Subcutaneous adipose tissue (tissue), 4 donors: Measurements from ENCODE around the gene APOBEC4. TPM values are rescaled to one million over a fixed set of nuclear protein-coding genes. Genes with fewer than 3 reads are reported as not detected.

Experiments used
- total RNA-seq, 4 donors: library from RNA; depleted of rRNA; stranded (reverse); fragments of >200 nt; gene quantifications; one replicate each; pipeline ENCODE4 v1.1.0, GENCODE V29; 2016
- TF ChIP-seq, protein P1 (sequence below): fragments of 450-650 bp; IDR thresholded peaks from one replicate; pipeline ENCODE4 v1.5.1; 2016; ENCODE audit warnings: low read depth, mild to moderate bottlenecking, control low read depth, antibody characterized with exemption, moderate library complexity

Gene APOBEC4
- total RNA-seq, 4 donors from 2014 or later: not detected

DNA sequence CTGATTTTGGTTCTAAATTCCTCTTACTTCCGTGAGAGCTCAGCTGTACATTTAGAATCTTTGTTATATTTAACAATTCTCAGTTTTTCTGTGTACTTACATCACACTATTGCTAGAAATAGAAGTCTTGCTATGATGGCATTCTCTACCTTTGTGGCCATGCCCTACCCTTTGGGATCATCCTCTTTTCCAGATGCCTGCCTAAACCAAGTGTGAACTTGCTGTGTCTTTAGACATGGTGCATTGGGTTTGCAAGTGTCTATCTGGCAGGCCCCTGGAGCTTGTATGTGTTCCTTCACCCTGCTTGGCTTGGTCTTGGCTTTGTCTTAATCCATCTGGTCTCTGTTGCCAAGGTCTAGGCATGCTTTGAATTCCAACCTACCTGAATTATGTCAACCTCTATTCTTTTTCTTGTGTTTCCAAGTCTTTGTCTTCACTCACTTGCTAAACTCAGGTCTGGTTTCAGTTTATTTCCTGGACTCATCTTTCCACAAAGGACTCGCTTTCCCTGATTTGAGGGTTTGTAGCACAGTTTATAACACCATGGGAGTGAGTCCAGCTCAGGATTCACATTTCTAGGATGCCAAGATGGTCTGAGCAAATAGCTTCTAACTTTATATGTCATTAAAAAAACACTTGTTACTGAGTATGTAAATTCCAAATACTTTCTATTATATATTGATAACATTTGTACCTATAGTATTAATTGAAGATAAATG, 20.6 kb upstream of the APOBEC4 start:
- TF ChIP-seq, protein P1, sequence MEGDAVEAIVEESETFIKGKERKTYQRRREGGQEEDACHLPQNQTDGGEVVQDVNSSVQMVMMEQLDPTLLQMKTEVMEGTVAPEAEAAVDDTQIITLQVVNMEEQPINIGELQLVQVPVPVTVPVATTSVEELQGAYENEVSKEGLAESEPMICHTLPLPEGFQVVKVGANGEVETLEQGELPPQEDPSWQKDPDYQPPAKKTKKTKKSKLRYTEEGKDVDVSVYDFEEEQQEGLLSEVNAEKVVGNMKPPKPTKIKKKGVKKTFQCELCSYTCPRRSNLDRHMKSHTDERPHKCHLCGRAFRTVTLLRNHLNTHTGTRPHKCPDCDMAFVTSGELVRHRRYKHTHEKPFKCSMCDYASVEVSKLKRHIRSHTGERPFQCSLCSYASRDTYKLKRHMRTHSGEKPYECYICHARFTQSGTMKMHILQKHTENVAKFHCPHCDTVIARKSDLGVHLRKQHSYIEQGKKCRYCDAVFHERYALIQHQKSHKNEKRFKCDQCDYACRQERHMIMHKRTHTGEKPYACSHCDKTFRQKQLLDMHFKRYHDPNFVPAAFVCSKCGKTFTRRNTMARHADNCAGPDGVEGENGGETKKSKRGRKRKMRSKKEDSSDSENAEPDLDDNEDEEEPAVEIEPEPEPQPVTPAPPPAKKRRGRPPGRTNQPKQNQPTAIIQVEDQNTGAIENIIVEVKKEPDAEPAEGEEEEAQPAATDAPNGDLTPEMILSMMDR: no peak

DNA sequence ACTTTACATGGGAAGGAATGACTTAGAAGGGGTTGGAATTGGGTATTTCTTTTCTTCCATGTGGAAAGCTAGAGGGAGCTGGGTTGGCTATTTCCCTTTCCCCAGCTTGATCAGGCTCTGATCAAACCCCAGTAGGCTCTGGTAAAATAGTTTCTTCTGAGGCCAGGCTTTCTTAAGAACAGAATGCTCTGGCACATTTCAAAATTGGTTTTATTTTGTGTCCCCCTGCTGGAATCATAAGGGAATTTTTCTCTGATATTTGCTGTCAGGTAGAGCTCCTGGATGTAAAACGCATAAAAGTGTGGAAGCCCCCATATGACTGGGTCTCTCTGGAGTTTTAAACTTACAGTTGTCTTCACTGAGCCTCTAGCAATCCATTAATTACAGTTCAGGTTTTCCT, 17.1 kb upstream of the APOBEC4 start:
- TF ChIP-seq, protein P1: no peak

DNA sequence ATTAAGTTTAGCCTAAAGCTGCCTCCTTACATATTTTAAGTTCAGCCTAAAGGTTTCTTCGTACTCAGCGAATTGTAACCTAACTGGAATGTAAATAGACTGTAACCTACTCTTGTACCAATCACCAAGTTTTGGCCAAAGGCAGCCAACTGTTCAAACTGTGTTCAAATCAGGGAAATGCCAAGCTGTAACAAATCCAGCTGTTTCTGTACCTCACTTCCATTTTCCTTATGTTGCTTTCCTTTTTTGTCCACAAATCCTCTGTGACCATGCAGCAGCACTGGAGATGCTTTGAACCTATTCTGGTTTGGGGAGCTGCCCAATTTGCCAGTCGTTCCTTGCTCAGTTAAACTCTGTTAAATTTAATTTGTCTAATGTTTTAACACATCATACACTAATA, 3.2 kb upstream of the APOBEC4 start:
- TF ChIP-seq, protein P1: no peak

DNA sequence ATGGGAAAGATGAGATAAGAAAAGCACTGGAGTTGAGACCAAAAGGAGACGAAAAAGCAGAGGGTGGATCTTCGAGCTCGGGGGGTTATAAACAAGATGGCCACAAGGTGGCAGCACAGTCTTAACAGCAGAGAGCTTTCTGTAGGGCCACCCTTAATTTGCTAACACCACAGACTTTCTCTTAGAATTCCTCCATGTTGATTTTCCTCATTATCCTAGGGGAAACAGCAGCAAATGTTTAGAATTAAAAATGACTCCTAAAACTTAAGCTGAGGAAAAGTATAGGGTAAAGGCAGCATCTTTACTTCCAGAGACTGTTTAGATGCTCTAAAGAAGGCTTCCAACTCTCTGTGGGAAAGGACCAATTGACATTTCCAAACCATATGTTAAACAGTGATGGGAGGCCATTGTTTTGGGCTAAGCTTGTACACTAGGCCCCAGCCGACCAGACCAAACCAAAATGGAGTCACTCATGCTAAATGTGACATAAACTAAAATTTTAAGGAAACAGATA, 2.5 kb upstream of the APOBEC4 start:
- TF ChIP-seq, protein P1: no peak

DNA sequence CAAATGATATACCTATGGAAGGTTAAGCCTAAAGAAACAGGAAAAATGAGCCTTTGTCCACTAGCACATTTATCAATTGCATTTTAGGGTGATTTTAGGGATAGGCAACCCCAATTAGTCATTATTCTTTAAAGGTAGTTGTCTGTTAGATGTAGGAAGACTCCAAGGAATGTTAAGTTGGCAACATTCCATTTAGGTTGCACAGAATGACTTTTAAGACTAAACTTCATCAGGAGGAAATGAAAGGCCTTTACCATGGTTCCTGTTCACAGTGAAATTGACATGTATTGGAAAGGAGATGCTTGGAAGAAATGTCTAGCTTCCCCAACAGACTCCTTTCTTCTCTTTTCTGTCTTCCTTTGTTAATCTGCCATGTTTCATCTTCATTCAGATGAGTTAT, 1.6 kb upstream of the APOBEC4 start:
- TF ChIP-seq, protein P1: no peak

DNA sequence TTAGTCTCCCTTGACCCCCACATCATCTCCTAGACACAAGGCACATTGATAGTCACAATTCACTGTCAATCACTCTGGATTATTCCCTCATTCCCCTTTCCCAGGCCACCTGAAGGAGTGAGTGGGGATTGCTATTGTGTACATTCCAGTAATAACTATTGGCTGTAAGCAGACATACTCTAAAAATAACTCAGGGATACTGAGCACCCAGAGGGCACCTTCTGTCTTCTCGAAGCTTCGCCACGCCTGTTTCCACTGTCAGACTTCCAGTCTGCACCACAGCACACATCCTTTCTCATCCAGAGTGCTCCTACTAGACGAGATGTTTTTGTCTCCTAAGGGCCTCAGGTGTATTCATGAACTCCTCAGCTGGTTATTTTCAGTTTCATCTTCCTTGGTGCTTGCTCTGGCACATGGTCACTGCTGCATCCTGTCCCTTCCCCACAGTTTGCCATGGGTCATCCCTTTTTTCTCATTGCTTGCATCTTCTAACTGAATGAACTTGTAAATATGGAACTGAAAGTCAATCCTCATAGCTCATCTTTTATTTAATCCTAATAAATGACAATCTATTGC, 848 bp upstream of the APOBEC4 start:
- TF ChIP-seq, protein P1: no peak

DNA sequence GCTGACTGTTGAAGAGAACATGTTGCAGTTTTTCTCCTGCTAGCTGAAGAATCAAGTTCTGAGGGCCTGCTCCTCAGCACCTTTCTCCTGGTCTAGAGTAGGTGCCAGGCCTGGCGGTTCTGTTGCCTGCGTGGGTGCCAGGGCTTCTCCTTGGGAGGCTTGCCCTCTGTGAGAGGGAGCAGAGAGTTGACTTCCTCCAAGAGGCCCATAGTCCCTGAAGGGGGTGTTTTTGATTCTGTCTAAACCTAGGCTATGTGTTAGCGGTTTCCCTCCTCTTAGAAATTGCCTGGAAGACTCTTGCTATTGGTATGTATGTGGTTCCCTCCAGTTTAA, 312 bp upstream of the APOBEC4 start:
- TF ChIP-seq, protein P1: no peak
